ENCODE data around the gene SH3PXD2A. TPM values are rescaled to one million over a fixed set of nuclear protein-coding genes. Genes with fewer than 3 reads are reported as not detected.

SH3PXD2A gene
- total and polyA plus RNA-seq, 2 donors (not counting 1 experiment from before 2014, with no cell fraction given), result 3.2 to 33.5 TPM

GRCh38 chr10:103629581-103629980, 225.8 kb downstream of the SH3PXD2A start:
- H3K4me3 ChIP-seq (ENCODE audit: control extremely low read depth in 1 of 5, extremely low read depth in 1 of 5, insufficient read depth in 1 of 5, low read depth in 2 of 5, low read length in 4 of 5), result no peak overlapping the region
- ATAC-seq (ENCODE audit: low read depth) (no peak), DNase-seq (no peak)
- intact Hi-C loops (cut with micrococcal nuclease), result no loop called here
- H3K27me3 ChIP-seq (replicated peaks in 1 of 4; ENCODE audit: control extremely low read depth in 1 of 4, control insufficient read depth in 3 of 4, insufficient read depth in 4 of 4, low read length in 3 of 4), result no peaks in the 10 kb centered on the region
- Mint-ChIP-seq H3K27me3 (no peaks in the 10 kb centered on the region), H3K9me3 (ENCODE audit: insufficient read depth) (no peaks in the 10 kb centered on the region), H3K4me1 (no peaks in the 10 kb centered on the region), H3K4me3 (no peak overlapping the region), H3K27ac (no peak overlapping the region)
- H3K27ac ChIP-seq (ENCODE audit: low read length in 2 of 2), result no peak overlapping the region
- no peaks in the 10 kb centered on the region for H3K4me1 ChIP-seq (ENCODE audit: control insufficient read depth in 2 of 2, insufficient read depth in 2 of 2, low read length in 2 of 2)
- H3K9ac ChIP-seq (ENCODE audit: low read length), result no peak overlapping the region
- H3K4me2 ChIP-seq (replicated peaks; ENCODE audit: low read depth, low read length, poor library complexity, severe bottlenecking), result no peak overlapping the region
- ChIA-PET CTCF (no interaction called here), POLR2A (no interaction called here)
- H3K9me3 ChIP-seq (ENCODE audit: control extremely low read depth in 1 of 3, control insufficient read depth in 2 of 3, insufficient read depth in 1 of 3, low read length in 2 of 3), result no peaks in the 10 kb centered on the region
- no peak overlapping the region for H2AFZ ChIP-seq (ENCODE audit: insufficient read depth, low read depth, low read length, poor library complexity, severe bottlenecking)
- TF ChIP-seq EZH2 (IDR thresholded peaks at IDR 0.05; ENCODE audit: borderline replicate concordance, insufficient read depth, low read depth, low read length, poor library complexity, severe bottlenecking) (no peak), CTCF (IDR thresholded peaks at IDR 0.05) (no peak)
- peaks cover 0 to 6% of the 10 kb centered on the region in 2 experiments for H3K36me3 ChIP-seq (replicated peaks in 1 of 2; ENCODE audit: control extremely low read depth in 1 of 2, control insufficient read depth in 1 of 2, extremely low read depth in 1 of 2, insufficient read depth in 2 of 2, low read length in 1 of 2)
- no CpG with 5 or more reads among the region's 3 CpGs for WGBS (ENCODE audit: insufficient coverage)
- H3K79me2 ChIP-seq (ENCODE audit: control insufficient read depth, insufficient read depth, low read length), result no peaks in the 10 kb centered on the region
- H4K20me1 ChIP-seq (ENCODE audit: control insufficient read depth, insufficient read depth, low read length, poor library complexity, severe bottlenecking), result no peaks in the 10 kb centered on the region

GRCh38 chr10:103627893-103628292, 227.5 kb downstream of the SH3PXD2A start:
- H3K9me3 ChIP-seq (ENCODE audit: control extremely low read depth in 1 of 3, control insufficient read depth in 2 of 3, insufficient read depth in 1 of 3, low read length in 2 of 3), result no peaks in the 10 kb centered on the region
- H3K4me2 ChIP-seq (replicated peaks; ENCODE audit: low read depth, low read length, poor library complexity, severe bottlenecking), result no peak overlapping the region
- Mint-ChIP-seq H3K4me3 (no peak overlapping the region), H3K4me1 (no peaks in the 10 kb centered on the region), H3K27me3 (no peaks in the 10 kb centered on the region), H3K9me3 (ENCODE audit: insufficient read depth) (no peaks in the 10 kb centered on the region), H3K27ac (no peak overlapping the region)
- H3K9ac ChIP-seq (ENCODE audit: low read length), result no peak overlapping the region
- no peaks in the 10 kb centered on the region for H4K20me1 ChIP-seq (ENCODE audit: control insufficient read depth, insufficient read depth, low read length, poor library complexity, severe bottlenecking)
- H3K27ac ChIP-seq (ENCODE audit: low read length in 2 of 2), result no peak overlapping the region
- H3K4me3 ChIP-seq (ENCODE audit: control extremely low read depth in 1 of 5, extremely low read depth in 1 of 5, insufficient read depth in 1 of 5, low read depth in 2 of 5, low read length in 4 of 5), result no peak overlapping the region
- TF ChIP-seq EZH2 (IDR thresholded peaks at IDR 0.05; ENCODE audit: borderline replicate concordance, insufficient read depth, low read depth, low read length, poor library complexity, severe bottlenecking) (no peak), CTCF (IDR thresholded peaks at IDR 0.05) (no peak)
- ChIA-PET CTCF (no interaction called here), POLR2A (interaction anchor here (0.5 kb wide), 1 partner anchor 639 kb away, joined by 3 read pairs; no protein-coding TSS in a partner anchor)
- H3K27me3 ChIP-seq (replicated peaks in 1 of 4; ENCODE audit: control extremely low read depth in 1 of 4, control insufficient read depth in 3 of 4, insufficient read depth in 4 of 4, low read length in 3 of 4), result no peaks in the 10 kb centered on the region
- no peak overlapping the region for H2AFZ ChIP-seq (ENCODE audit: insufficient read depth, low read depth, low read length, poor library complexity, severe bottlenecking)
- ATAC-seq (ENCODE audit: low read depth) (no peak), DNase-seq (no peak)
- no peaks in the 10 kb centered on the region for H3K79me2 ChIP-seq (ENCODE audit: control insufficient read depth, insufficient read depth, low read length)
- 98% methylated on average over 5 of the region's 13 CpGs for WGBS (ENCODE audit: insufficient coverage)
- peaks cover 0 to 6% of the 10 kb centered on the region in 2 experiments for H3K36me3 ChIP-seq (replicated peaks in 1 of 2; ENCODE audit: control extremely low read depth in 1 of 2, control insufficient read depth in 1 of 2, extremely low read depth in 1 of 2, insufficient read depth in 2 of 2, low read length in 1 of 2)
- H3K4me1 ChIP-seq (ENCODE audit: control insufficient read depth in 2 of 2, insufficient read depth in 2 of 2, low read length in 2 of 2), result no peaks in the 10 kb centered on the region
- intact Hi-C loops (cut with micrococcal nuclease), result no loop called here
